GM23338 (cell line): ENCODE data around the gene PLCXD3. TPM values are rescaled to one million over a fixed set of nuclear protein-coding genes. Genes with fewer than 3 reads are reported as not detected.

Experiments used
- ATAC-seq: fragments of 200-7000 bp; cut with Tn5 transposase; 3 replicates; pipeline ENCODE4 v1.9.1; 2020
- DNase-seq: peaks from one replicate; pipeline ENCODE4 v3.0.0-alpha.2; 2015; ENCODE audit warnings: low spot score
- H2AFZ ChIP-seq: fragments of 200-600 bp; sonication (generic); 2 replicates; pipeline ENCODE4 v1.8.0; 2016; ENCODE audit warnings: antibody characterized with exemption, mild to moderate bottlenecking, moderate library complexity
- H3F3A ChIP-seq: fragments of 200-600 bp; sonication (generic); replicated peaks from 2 replicates; pipeline ENCODE4 v1.8.0; 2017; ENCODE audit warnings: antibody characterized with exemption, mixed run types, low read depth
- H3K27ac ChIP-seq: fragments of 200-600 bp; sonication (generic); 2 replicates; pipeline ENCODE4 v1.6.1; 2016; ENCODE audit warnings: low read depth
- H3K27me3 ChIP-seq: fragments of 200-600 bp; sonication (generic); 2 replicates; pipeline ENCODE4 v1.8.0; 2016; ENCODE audit warnings: mild to moderate bottlenecking, mixed run types, moderate library complexity; ENCODE audit not compliant: insufficient read depth
- H3K36me3 ChIP-seq: fragments of 200-600 bp; sonication (generic); 2 replicates; pipeline ENCODE4 v1.8.0; 2016; ENCODE audit warnings: mild to moderate bottlenecking; ENCODE audit not compliant: insufficient read depth
- H3K4me1 ChIP-seq: fragments of 200-600 bp; sonication (generic); 2 replicates; pipeline ENCODE4 v1.8.0; 2016; ENCODE audit warnings: mild to moderate bottlenecking, moderate library complexity; ENCODE audit not compliant: insufficient read depth
- H3K4me2 ChIP-seq: fragments of 200-600 bp; sonication (generic); 2 replicates; pipeline ENCODE4 v1.7.1; 2017; ENCODE audit warnings: mixed run types
- H3K4me3 ChIP-seq: fragments of 200-600 bp; sonication (generic); 2 replicates; pipeline ENCODE4 v1.6.1; 2016; ENCODE audit warnings: mixed run types
- H3K79me2 ChIP-seq: fragments of 200-600 bp; sonication (generic); replicated peaks from 2 replicates; pipeline ENCODE4 v1.8.0; 2017; ENCODE audit warnings: mild to moderate bottlenecking; ENCODE audit not compliant: insufficient read depth
- H3K9me2 ChIP-seq: fragments of 200-600 bp; sonication (generic); 2 replicates; pipeline ENCODE4 v1.8.0; 2017; ENCODE audit not compliant: insufficient read depth
- H4K20me1 ChIP-seq: fragments of 200-600 bp; sonication (generic); replicated peaks from 2 replicates; pipeline ENCODE4 v1.8.0; 2017; ENCODE audit warnings: mild to moderate bottlenecking; ENCODE audit not compliant: insufficient read depth
- H3K27ac Mint-ChIP-seq: 2 replicates; pipeline ENCODE4 v1.8.0; 2020; ENCODE audit warnings: inconsistent platforms, mild to moderate bottlenecking, moderate library complexity, mixed read lengths
- H3K27me3 Mint-ChIP-seq: 3 replicates; pipeline ENCODE4 v1.8.0; 2022; ENCODE audit warnings: low read depth, mild to moderate bottlenecking, moderate library complexity, mixed read lengths, inconsistent platforms; ENCODE audit not compliant: insufficient read depth, poor library complexity
- H3K36me3 Mint-ChIP-seq: 3 replicates; pipeline ENCODE4 v1.8.0; 2021; ENCODE audit warnings: low read depth, mild to moderate bottlenecking, inconsistent platforms, moderate library complexity, mixed read lengths
- H3K4me1 Mint-ChIP-seq: 3 replicates; pipeline ENCODE4 v1.8.0; 2020; ENCODE audit warnings: mild to moderate bottlenecking, inconsistent platforms, mixed read lengths
- H3K4me3 Mint-ChIP-seq: 3 replicates; pipeline ENCODE4 v1.8.0; 2021; ENCODE audit warnings: moderate library complexity, mild to moderate bottlenecking, inconsistent platforms, mixed read lengths
- H3K9me3 Mint-ChIP-seq: 3 replicates; pipeline ENCODE4 v1.8.0; 2020; ENCODE audit warnings: moderate library complexity, mild to moderate bottlenecking, inconsistent platforms, mixed read lengths
- CTCF ChIP-seq, 2 experiments: fragments of 200-600 bp in 1 of 2; sonication (generic) in 1 of 2; conservative IDR thresholded peaks; 2 replicates each; pipeline versions ENCODE4 v1.5.1 to v1.6.1; 2016 to 2017; ENCODE audit warnings: antibody characterized with exemption in 2 of 2, low read depth in 2 of 2, mild to moderate bottlenecking in 2 of 2, moderate library complexity in 1 of 2
- ETS1 ChIP-seq: IDR thresholded peaks from 2 replicates; pipeline ENCODE4 v1.6.1; 2016; ENCODE audit warnings: antibody characterized with exemption
- EZH2 ChIP-seq: fragments of 200-600 bp; sonication (generic); IDR thresholded peaks from one replicate; pipeline ENCODE4 v1.8.0; 2017; ENCODE audit warnings: antibody characterized with exemption, mild to moderate bottlenecking, low read depth; ENCODE audit not compliant: unreplicated experiment
- JUNB ChIP-seq: IDR thresholded peaks from one replicate; pipeline ENCODE4 v1.6.1; 2016; ENCODE audit warnings: antibody characterized with exemption; ENCODE audit not compliant: unreplicated experiment
- NANOG ChIP-seq: IDR thresholded peaks from 2 replicates; pipeline ENCODE4 v1.6.1; 2016; ENCODE audit warnings: antibody characterized with exemption, borderline replicate concordance
- POLR2AphosphoS5 ChIP-seq: IDR thresholded peaks from 2 replicates; pipeline ENCODE4 v1.6.1; 2016; ENCODE audit warnings: antibody characterized with exemption, low read depth
- REST ChIP-seq: IDR thresholded peaks from one replicate; pipeline ENCODE4 v1.6.1; 2018; ENCODE audit warnings: antibody characterized with exemption; ENCODE audit not compliant: unreplicated experiment
- ZNF114 ChIP-seq: fragments of 250-450 bp; sonication (Bioruptor Pico); IDR thresholded peaks from 2 replicates; pipeline ENCODE4 v1.5.0; 2020; ENCODE audit warnings: mild to moderate bottlenecking, moderate library complexity
- ZNF331 ChIP-seq: fragments of 250-450 bp; sonication (Bioruptor Pico); IDR thresholded peaks from 2 replicates; pipeline ENCODE4 v1.5.0; 2020; ENCODE audit warnings: low read depth, mild to moderate bottlenecking, moderate library complexity
- ZNF462 ChIP-seq: fragments of 250-450 bp; sonication (Bioruptor Pico); IDR thresholded peaks from 2 replicates; pipeline ENCODE4 v1.5.0; 2020; ENCODE audit warnings: mild to moderate bottlenecking, moderate library complexity
- polyA plus RNA-seq: library from polyadenylated mRNA; unstranded; fragments of >200 nt; fragmentation: Nextera tagmentation; extraction: Ambion mirVana; gene quantifications from 2 replicates; pipeline ENCODE4 v1.2.1, GENCODE V29; 2016
- total RNA-seq: library from RNA; depleted of rRNA; stranded (reverse); fragments of >200 nt; shearing (Covaris generic); gene quantifications from 2 replicates; pipeline ENCODE4 v1.2.3, GENCODE V29; 2014

The PLCXD3 gene
- total and polyA plus RNA-seq, 2 experiments from 2014 or later: 0.03 TPM

GRCh38 chr5:41266377-41266776, 244.0 kb downstream of the PLCXD3 start:
- H4K20me1 ChIP-seq: no peaks in the 10 kb centered on the region
- H3K4me2 ChIP-seq: no peak overlapping the region
- H3K27me3 Mint-ChIP-seq: no peaks in the 10 kb centered on the region
- no peaks in the 10 kb centered on the region for H3K27me3 ChIP-seq
- peaks cover 7% of the 10 kb centered on the region; the same call in 2 of the 3 replicates for H3K4me1 Mint-ChIP-seq
- H2AFZ ChIP-seq: no peak overlapping the region
- H3K4me3 Mint-ChIP-seq: no peak overlapping the region
- no peaks in the 10 kb centered on the region for H3K79me2 ChIP-seq
- no peak overlapping the region for H3K4me3 ChIP-seq
- no peaks in the 10 kb centered on the region for H3K36me3 ChIP-seq
- DNase-seq (no peak), ATAC-seq (no peak)
- H3F3A ChIP-seq: no peaks in the 10 kb centered on the region
- TF ChIP-seq JUNB: no peak
- TF ChIP-seq NANOG: no peak
- TF ChIP-seq ZNF462 (CRISPR knock-in tag): no peak
- no peak for TF ChIP-seq EZH2
- no peaks in the 10 kb centered on the region for H3K9me2 ChIP-seq
- H3K36me3 Mint-ChIP-seq: no peaks in the 10 kb centered on the region
- no peaks in the 10 kb centered on the region for H3K9me3 Mint-ChIP-seq
- H3K27ac Mint-ChIP-seq: no peak overlapping the region
- H3K4me1 ChIP-seq: no peaks in the 10 kb centered on the region
- H3K27ac ChIP-seq: no peak overlapping the region

GRCh38 chr5:41264019-41264418, 246.4 kb downstream of the PLCXD3 start:
- Mint-ChIP-seq H3K9me3 (no peaks in the 10 kb centered on the region), H3K27ac (no peak overlapping the region), H3K27me3 (peaks cover 1% of the 10 kb centered on the region), H3K36me3 (no peaks in the 10 kb centered on the region), H3K4me1 (peaks cover 13% of the 10 kb centered on the region; the same call in 2 of the 3 replicates), H3K4me3 (no peak overlapping the region)
- Histone ChIP-seq H4K20me1 (no peaks in the 10 kb centered on the region), H3F3A (no peaks in the 10 kb centered on the region), H3K9me2 (no peaks in the 10 kb centered on the region; the same call in 1 of the 2 replicates), H3K4me3 (no peak overlapping the region), H3K27me3 (no peaks in the 10 kb centered on the region), H2AFZ (no peak overlapping the region), H3K36me3 (no peaks in the 10 kb centered on the region), H3K4me1 (no peaks in the 10 kb centered on the region), H3K27ac (no peak overlapping the region), H3K79me2 (no peaks in the 10 kb centered on the region), H3K4me2 (no peak overlapping the region)
- DNase-seq (no peak), ATAC-seq (no peak)
- no peak for TF ChIP-seq ZNF331 (CRISPR knock-in tag)
- TF ChIP-seq CTCF (conservative IDR thresholded peaks at IDR 0.05; ENCODE audit: low read depth in 2 of 2): no peak
- no peak for TF ChIP-seq POLR2AphosphoS5
- no peak for TF ChIP-seq JUNB
- no peak for TF ChIP-seq ZNF114
- no peak for TF ChIP-seq REST
- TF ChIP-seq EZH2: no peak
- no peak for TF ChIP-seq NANOG
- TF ChIP-seq ETS1: no peak
